HepG2 (cell line): ENCODE measurements around the gene RHBDL1. TPM values are rescaled to one million over a fixed set of nuclear protein-coding genes. Genes with fewer than 3 reads are reported as not detected.

Source experiments
- ARID3A ChIP-seq: IDR thresholded peaks from 2 replicates; pipeline ENCODE4 v1.6.1; 2012; ENCODE audit warnings: low read depth, low read length, improper control_type of control experiment
- CREM ChIP-seq, 2 experiments: sonication (generic) in 1 of 2; formaldehyde crosslinking in 1 of 2; IDR thresholded peaks; 2 replicates each; pipeline versions ENCODE4 v1.4.0 to v1.6.1; 2016 to 2020; ENCODE audit warnings: antibody characterized with exemption in 1 of 2, mild to moderate bottlenecking in 1 of 2, missing genetic modification reagents in 1 of 2
- DNMT1 ChIP-seq: sonication (generic); formaldehyde crosslinking; IDR thresholded peaks from 2 replicates; pipeline ENCODE4 v1.5.1; 2020; ENCODE audit warnings: mild to moderate bottlenecking, missing genetic modification reagents
- FOSL1 ChIP-seq: sonication (generic); formaldehyde crosslinking; IDR thresholded peaks from 2 replicates; pipeline ENCODE4 v1.9.0; 2021; ENCODE audit warnings: missing genetic modification reagents, borderline replicate concordance
- FOXK2 ChIP-seq: fragments of 450-650 bp; IDR thresholded peaks from 2 replicates; pipeline ENCODE4 v1.6.1; 2016
- GLI4 ChIP-seq: sonication (generic); formaldehyde crosslinking; IDR thresholded peaks from 2 replicates; pipeline ENCODE4 v1.5.1; 2020; ENCODE audit warnings: missing genetic modification reagents, mild to moderate bottlenecking, moderate library complexity, borderline replicate concordance
- HNRNPK ChIP-seq: fragments of 200-400 bp; formaldehyde crosslinking; IDR thresholded peaks from 2 replicates; pipeline ENCODE4 v1.6.1; 2018; ENCODE audit warnings: low read length, low read depth, moderate library complexity, mild to moderate bottlenecking; ENCODE audit not compliant: poor library complexity, severe bottlenecking
- JUND ChIP-seq: sonication (generic); formaldehyde crosslinking; IDR thresholded peaks from 2 replicates; pipeline ENCODE4 v1.8.0; 2022; ENCODE audit warnings: mild to moderate bottlenecking, missing genetic modification reagents
- KDM2A ChIP-seq: sonication (generic); formaldehyde crosslinking; IDR thresholded peaks from 2 replicates; pipeline ENCODE4 v1.4.0; 2020; ENCODE audit warnings: low read depth, missing genetic modification reagents, borderline replicate concordance
- MBD4 ChIP-seq: IDR thresholded peaks from 2 replicates; pipeline ENCODE4 v1.6.1; 2012; ENCODE audit warnings: low read length, inconsistent platforms, borderline replicate concordance
- MED13 ChIP-seq: sonication (generic); formaldehyde crosslinking; IDR thresholded peaks from 2 replicates; pipeline ENCODE4 v1.5.0; 2020; ENCODE audit warnings: missing genetic modification reagents
- MLX ChIP-seq: IDR thresholded peaks from 2 replicates; pipeline ENCODE4 v1.6.1; 2016
- NFKB2 ChIP-seq: sonication (generic); formaldehyde crosslinking; IDR thresholded peaks from 2 replicates; pipeline ENCODE4 v1.4.0; 2020; ENCODE audit warnings: missing genetic modification reagents, borderline replicate concordance
- NR2F1 ChIP-seq, 2 experiments: fragments of 450-650 bp in 1 of 2; formaldehyde crosslinking in 1 of 2; IDR thresholded peaks; 2 replicates each; pipeline versions ENCODE4 v1.5.0 to v1.6.1; 2016 to 2020; ENCODE audit warnings: mild to moderate bottlenecking in 1 of 2, missing compliant biosample characterization in 1 of 2, missing genetic modification reagents in 1 of 2, moderate library complexity in 1 of 2
- RNF2 ChIP-seq: fragments of 450-650 bp; conservative IDR thresholded peaks from 2 replicates; pipeline ENCODE4 v1.6.1; 2016; ENCODE audit warnings: low read depth
- SP5 ChIP-seq: IDR thresholded peaks from 2 replicates; pipeline ENCODE4 v1.6.1; 2016; ENCODE audit warnings: low read depth, borderline replicate concordance
- SRY ChIP-seq: sonication (generic); formaldehyde crosslinking; IDR thresholded peaks from 2 replicates; pipeline ENCODE4 v1.8.0; 2022; ENCODE audit warnings: mild to moderate bottlenecking, missing genetic modification reagents
- STAG1 ChIP-seq: sonication (generic); formaldehyde crosslinking; IDR thresholded peaks from 2 replicates; pipeline ENCODE4 v1.4.0; 2020; ENCODE audit warnings: missing genetic modification reagents
- TAF1 ChIP-seq: sonication (generic); formaldehyde crosslinking; IDR thresholded peaks from 2 replicates; pipeline ENCODE4 v1.4.0; 2020; ENCODE audit warnings: missing genetic modification reagents
- ZBED4 ChIP-seq: sonication (generic); formaldehyde crosslinking; IDR thresholded peaks from 2 replicates; pipeline ENCODE4 v1.4.0; 2020; ENCODE audit warnings: missing genetic modification reagents, borderline replicate concordance
- ZFP36L1 ChIP-seq: sonication (generic); formaldehyde crosslinking; IDR thresholded peaks from 2 replicates; pipeline ENCODE4 v1.8.0; 2022; ENCODE audit warnings: mild to moderate bottlenecking, missing genetic modification reagents, moderate library complexity
- ZNF160 ChIP-seq: sonication (generic); formaldehyde crosslinking; IDR thresholded peaks from 2 replicates; pipeline ENCODE4 v1.8.0; 2022; ENCODE audit warnings: mild to moderate bottlenecking, inconsistent platforms, missing genetic modification reagents
- ZNF331 ChIP-seq: sonication (generic); formaldehyde crosslinking; IDR thresholded peaks from 2 replicates; pipeline ENCODE4 v1.4.0; 2020; ENCODE audit warnings: missing genetic modification reagents
- ZNF383 ChIP-seq: sonication (generic); formaldehyde crosslinking; IDR thresholded peaks from 2 replicates; pipeline ENCODE4 v1.4.0; 2020; ENCODE audit warnings: missing genetic modification reagents, mild to moderate bottlenecking, borderline replicate concordance
- ZSCAN25 ChIP-seq: sonication (generic); formaldehyde crosslinking; IDR thresholded peaks from 2 replicates; pipeline ENCODE4 v1.8.0; 2022; ENCODE audit warnings: mild to moderate bottlenecking, missing genetic modification reagents
- polyA plus RNA-seq, 8 experiments: library from polyadenylated mRNA; depleted of rRNA in 3 of 8; stranded (reverse) in 7 of 8; unstranded in 1 of 8; fragments of >200 nt; fragmentation: Illumina TruSeq in 4 of 8; extraction: Trizol in 4 of 8; gene quantifications; 2 replicates each; pipeline versions ENCODE4 v1.2.1 to v1.2.3, GENCODE V29; 2011 to 2016; ENCODE audit warnings: low read depth in 4 of 8, missing spikeins in 1 of 8, mixed read lengths in 1 of 8; ENCODE audit not compliant: insufficient read depth in 1 of 8
- total RNA-seq, 5 experiments: library from RNA; depleted of rRNA; stranded (reverse); fragments of >200 nt; fragmentation: Illumina TruSeq; extraction: Trizol; gene quantifications; 2 replicates each; pipeline ENCODE4 v1.2.3, GENCODE V29; 2016; ENCODE audit warnings: low read depth in 1 of 5

Gene RHBDL1
- total and polyA plus RNA-seq, 2 of the 13 experiments (the other 11 are each of a cell fraction or from before 2014, with no cell fraction given) = 1.8 to 3.8 TPM

- TF ChIP-seq MED13 = peak; percentile 19; the same call in 1 of the 2 replicates
- TF ChIP-seq DNMT1 (CRISPR knock-in tag) = peak; percentile 94
- no peak for TF ChIP-seq CREM (IDR thresholded peaks at IDR 0.05)
- no peak for TF ChIP-seq CREM (CRISPR knock-in tag; IDR thresholded peaks at IDR 0.05)
- TF ChIP-seq GLI4 = no peak
- peak; percentile 91 for TF ChIP-seq ZSCAN25 (CRISPR knock-in tag)
- TF ChIP-seq ZBED4 (CRISPR knock-in tag) = peak; percentile 89; the same call in 1 of the 2 replicates
- no peak for TF ChIP-seq FOSL1 (CRISPR knock-in tag)
- TF ChIP-seq FOXK2 = no peak
- TF ChIP-seq TAF1 = peak; percentile 75
- TF ChIP-seq KDM2A (CRISPR knock-in tag) = peak; percentile 78; the same call in 1 of the 2 replicates
- no peak; the same call in 1 of the 2 replicates for TF ChIP-seq RNF2
- TF ChIP-seq MBD4 = no peak
- no peak; the same call in 1 of the 2 replicates for TF ChIP-seq MLX (CRISPR knock-in tag)
- peak; percentile 81 for TF ChIP-seq ZNF331 (CRISPR knock-in tag)
- no peak for TF ChIP-seq NR2F1 (CRISPR knock-in tag; IDR thresholded peaks at IDR 0.05)
- TF ChIP-seq HNRNPK = peak; percentile 55
- TF ChIP-seq STAG1 = peak; percentile 67
- no peak; the same call in 1 of the 2 replicates for TF ChIP-seq SP5
- 0 out of 2 replicates have a peak, but pooled peaks have one; percentile 33 for TF ChIP-seq ZNF383
- TF ChIP-seq NFKB2 (CRISPR knock-in tag) = no peak; the same call in 1 of the 2 replicates
- TF ChIP-seq ZNF160 (CRISPR knock-in tag) = no peak; the same call in 1 of the 2 replicates
- no peak for TF ChIP-seq ARID3A
- no peak for TF ChIP-seq ZFP36L1 (CRISPR knock-in tag)
- 0 out of 2 replicates have a peak, but pooled peaks have one; percentile 54 for TF ChIP-seq JUND (CRISPR knock-in tag)
- TF ChIP-seq SRY (CRISPR knock-in tag) = peak; percentile 58; the same call in 1 of the 2 replicates
Measured at GRCh38 chr16:667780-668518, 7.5 kb upstream of the RHBDL1 start, which contains the start of gene RHOT2 (continued).
